GM18502 (cell line): ENCODE data around the gene DYRK3.
"Not testable (repeated sequence)": the region's sequence is repeated elsewhere in the genome, so short reads cannot be mapped to it uniquely, and the experiment has no call there.

Source experiments
- ATAC-seq: cut with Tn5 transposase; IDR thresholded peaks from one replicate; pipeline ENCODE4 v1.9.1; 2021; ENCODE audit warnings: mild to moderate bottlenecking; ENCODE audit not compliant: unreplicated experiment, poor library complexity

The DYRK3 gene

DNA sequence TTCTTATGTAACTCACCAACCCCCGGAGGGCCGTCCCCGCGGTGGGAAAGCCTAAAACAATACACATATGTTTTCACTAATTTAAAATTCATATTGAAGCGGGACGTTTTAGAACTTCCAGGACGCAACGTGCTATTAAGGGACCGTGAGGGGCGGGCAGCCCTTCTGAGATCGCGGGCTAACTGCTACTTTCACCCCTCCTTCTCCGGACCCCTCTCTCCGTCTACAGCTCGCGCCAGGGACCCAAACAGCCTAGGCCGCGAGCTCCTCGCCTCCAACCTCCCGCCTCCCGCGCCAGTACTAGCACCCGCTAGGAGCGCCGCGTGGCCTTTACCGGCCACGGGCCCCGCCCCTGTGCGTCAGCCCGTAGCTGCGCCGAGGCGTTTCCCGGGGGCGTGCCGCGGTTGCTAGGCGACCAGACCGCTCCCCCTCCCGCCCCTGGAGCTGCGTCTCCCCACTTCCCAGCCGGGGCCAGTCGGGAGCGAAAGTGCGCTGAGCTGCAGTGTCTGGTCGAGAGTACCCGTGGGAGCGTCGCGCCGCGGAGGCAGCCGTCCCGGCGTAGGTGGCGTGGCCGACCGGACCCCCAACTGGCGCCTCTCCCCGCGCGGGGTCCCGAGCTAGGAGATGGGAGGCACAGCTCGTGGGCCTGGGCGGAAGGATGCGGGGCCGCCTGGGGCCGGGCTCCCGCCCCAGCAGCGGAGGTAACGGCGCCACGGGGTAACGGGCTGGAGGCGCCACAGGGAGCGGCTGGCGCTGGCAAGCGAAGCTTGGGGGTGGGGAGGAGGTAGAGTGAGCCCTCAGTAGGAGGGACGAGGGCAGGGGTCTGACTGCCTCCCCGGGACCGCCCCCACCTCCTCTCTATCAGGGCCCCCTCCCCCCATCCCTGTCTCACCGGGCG, at the start of gene DYRK3:
Gene DYRK3 (plus strand): TSS at position 457 of the 898 bp plus-strand sequence. CDS start 168 bp downstream, at position 625.
- peak; percentile 92 for ATAC-seq

DNA sequence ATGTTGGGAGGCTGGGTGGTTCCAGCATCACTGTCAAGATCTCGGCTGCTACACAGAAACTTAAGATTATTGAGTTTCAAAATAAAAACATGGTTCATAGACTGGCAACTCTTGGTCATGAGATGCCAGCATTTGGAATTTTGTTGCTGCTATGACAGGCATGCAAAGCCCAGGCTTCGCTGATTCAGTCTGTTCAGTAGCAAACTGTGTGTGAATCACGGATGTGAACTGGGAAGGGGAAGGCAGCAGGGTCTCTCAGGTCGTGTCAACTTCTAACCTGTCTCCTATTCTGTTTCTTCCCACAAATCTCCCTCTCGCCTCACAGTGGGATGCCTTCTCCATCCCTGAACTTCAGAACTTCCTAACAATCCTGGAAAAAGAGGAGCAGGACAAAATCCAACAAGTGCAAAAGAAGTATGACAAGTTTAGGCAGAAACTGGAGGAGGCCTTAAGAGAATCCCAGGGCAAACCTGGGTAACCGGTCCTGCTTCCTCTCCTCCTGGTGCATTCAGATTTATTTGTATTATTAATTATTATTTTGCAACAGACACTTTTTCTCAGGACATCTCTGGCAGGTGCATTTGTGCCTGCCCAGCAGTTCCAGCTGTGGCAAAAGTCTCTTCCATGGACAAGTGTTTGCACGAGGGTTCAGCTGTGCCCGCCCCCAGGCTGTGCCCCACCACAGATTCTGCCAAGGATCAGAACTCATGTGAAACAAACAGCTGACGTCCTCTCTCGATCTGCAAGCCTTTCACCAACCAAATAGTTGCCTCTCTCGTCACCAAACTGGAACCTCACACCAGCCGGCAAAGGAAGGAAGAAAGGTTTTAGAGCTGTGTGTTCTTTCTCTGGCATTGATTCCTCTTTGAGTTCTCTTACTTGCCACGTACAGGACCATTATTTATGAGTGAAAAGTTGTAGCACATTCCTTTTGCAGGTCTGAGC, 48.6 kb upstream of the DYRK3 start:
- no peak for ATAC-seq

DNA sequence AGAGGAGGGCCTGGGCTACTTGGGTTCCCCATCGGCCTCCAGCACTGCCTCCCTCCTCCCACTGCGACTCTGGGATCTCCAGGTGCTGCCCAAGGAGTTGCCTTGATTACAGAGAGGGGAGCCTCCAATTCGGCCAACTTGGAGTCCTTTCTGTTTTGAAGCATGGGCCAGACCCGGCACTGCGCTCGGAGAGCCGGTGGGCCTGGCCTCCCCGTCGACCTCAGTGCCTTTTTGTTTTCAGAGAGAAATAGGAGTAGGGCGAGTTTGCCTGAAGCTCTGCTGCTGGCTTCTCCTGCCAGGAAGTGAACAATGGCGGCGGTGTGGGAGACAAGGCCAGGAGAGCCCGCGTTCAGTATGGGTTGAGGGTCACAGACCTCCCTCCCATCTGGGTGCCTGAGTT, 47.4 kb upstream of the DYRK3 start:
- no peak for ATAC-seq

DNA sequence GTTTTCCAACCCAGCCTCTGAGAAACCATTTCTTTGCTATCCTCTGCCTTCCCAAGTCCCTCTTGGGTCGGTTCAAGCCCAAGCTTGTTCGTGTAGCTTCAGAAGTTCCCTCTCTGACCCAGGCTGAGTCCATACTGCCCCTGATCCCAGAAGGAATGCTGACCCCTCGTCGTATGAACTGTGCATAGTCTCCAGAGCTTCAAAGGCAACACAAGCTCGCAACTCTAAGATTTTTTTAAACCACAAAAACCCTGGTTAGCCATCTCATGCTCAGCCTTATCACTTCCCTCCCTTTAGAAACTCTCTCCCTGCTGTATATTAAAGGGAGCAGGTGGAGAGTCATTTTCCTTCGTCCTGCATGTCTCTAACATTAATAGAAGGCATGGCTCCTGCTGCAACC, 46.8 kb upstream of the DYRK3 start:
- no peak for ATAC-seq

DNA sequence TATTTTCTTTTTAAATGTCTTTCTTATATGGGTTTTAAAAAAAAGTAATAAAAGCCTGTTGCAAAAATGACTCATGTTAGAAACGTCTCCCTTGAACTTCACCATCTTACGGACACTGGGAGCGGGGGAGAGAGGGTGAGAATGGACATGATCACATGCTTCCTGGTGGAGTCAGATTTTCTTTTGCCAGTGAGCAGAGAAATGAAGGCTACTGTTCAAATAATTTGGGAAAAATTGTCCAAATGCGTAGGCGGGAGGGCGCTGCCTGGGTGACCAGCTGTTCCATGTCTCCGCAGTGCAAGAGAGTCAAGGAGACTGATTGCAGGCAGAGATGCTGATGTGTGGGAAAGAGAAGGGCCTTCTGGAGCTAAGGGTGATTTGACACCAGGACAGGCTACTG, 46.1 kb upstream of the DYRK3 start:
- no peak for ATAC-seq

DNA sequence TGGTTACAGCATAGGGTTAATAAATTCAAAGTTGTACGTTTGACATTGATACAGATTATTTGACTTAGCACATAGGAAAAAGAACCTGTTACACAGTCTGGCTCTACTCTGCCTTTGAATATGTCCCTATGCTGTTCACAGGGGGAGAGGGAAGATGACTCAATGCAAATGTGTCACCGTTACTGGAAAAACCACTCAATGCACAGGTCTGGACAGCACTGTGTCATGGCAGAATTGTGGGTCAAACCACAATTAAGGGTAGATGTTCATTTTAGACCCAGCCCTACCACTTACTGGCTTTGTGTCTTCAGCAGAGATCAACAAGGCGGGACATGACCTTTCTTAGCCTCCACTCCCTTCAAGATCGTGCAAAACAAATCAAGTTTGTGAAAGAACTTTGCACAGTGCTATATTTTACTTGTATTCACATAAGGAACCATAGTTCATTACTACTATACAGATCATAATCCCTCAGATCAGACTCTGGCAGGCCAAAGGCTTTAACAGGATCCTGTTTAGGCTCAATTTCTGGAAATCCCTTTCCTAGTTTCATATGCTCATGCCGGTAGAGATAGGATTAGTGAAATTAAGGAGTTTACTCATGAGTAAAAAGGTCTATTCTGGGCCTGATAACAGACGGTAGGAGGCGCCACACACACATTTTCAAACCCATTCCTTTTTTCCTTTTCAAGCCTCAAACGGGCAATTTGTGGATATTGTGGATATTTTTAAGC, 45.1 kb upstream of the DYRK3 start:
- peak; percentile 65 for ATAC-seq

DNA sequence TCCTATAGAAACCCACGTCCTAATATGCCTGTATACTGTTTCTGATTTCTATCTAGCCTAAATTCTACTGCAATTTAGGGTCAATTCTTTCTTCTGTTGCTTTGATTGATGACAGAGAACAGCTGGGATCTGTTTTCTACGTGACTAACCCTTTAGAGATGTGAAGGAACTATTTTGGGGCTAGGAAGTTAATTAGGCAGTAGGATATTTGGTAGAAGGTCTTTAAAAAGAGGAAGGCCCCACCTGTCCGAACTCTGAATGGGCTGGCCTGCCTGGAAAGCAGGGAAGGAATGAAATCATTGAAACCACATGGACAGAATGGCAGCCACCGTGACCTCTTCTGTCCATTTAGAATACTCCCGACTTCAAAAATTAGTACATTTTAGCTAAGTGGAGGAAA, 44.1 kb upstream of the DYRK3 start:
- no peak for ATAC-seq

DNA sequence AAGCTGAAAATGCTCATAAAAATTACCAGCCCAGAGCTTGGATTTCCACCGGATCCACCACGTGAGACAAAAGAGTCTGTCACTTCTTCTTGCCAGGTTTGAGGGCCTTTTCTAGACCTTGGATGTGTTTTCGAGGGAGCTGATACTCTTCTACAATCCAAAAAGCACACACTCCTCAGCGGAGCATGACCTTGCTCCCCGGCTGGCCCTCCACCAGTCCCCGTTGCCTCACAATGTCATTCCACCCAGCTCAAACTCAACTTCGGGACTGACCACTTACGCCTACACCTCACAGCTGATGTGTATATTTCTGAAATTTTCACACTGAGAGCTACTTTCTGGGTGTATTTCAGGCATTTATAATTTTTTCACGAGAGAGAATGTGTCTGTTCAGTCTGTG, 43.6 kb upstream of the DYRK3 start:
- ATAC-seq = no peak

DNA sequence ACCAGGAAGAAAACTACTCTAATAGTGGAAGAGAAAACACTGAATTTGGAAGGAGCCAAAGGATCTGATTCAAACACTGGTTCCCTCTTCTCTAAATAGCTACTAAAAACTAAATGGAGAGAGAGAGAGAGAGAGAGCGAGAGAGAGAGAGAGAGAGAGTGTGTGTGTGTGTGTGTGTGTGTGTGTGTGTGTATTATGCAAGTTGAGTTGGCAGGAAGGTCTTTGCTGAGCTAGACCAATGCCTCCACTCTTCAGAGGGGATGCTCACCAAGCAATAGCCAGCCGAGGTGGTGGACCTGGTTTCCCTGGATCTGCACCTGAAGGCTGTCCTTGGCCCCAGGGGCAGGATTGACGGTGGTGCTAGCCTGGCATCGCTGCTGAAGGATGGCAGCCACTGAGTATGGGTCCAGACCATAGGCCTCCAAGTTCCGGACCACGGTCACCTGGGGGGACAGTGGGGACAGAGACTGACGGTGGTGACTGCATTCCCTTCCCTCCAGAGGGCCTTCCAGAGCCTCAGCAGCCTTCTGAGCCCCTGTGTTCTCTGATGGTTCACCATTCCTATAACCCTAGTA, 41.9 kb upstream of the DYRK3 start:
- ATAC-seq = no peak

DNA sequence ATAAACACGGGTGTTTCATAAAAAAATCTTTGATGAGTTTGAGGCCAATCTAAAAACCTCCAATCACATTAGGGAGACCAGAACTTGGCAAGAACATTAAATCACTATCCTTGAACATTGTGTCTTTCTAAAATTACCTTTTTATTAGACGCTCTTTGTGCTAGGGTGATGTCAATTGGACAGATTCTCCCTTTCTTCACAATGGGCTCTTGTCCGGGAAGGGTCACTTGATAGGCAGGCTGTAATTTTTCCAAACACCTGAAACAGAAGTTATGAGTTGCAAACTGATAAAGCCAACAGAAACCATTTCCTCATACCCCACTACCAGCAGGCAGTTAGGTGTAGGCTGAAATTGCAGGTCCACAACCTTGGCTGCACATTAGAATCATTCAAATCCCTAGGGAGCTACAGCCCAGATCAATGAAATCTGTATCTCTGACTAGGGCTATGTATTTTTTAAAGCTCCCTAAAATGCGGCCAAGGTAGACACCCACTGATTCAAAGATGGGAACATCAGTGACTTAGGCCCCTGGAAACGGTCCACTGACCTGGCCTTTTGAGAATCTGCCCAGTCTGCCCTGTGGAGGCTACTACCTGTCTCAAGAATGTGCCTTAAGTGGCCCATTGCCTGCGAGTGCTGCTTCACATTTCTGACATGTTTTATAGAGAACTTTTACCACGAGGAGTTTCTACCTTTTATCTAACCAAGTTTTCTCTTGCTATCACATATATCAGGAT, 39.6 kb upstream of the DYRK3 start:
- no peak for ATAC-seq

DNA sequence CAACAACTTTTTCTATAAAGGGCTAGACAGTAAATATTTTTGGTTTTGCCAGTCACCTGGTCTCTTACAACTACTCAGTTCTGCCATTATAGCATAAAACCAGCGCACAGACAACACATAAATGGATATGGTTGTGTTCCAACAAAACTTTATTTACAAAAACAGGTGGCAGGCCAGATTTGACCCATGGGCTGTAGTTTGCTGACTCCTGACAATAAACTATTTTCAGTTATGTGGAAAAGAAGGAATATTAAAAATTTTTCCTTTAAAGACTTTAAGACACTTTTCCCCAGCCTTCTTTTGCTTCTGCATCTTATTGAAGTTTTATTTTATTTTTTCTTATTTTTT, 39.0 kb upstream of the DYRK3 start:
- ATAC-seq = no peak

DNA sequence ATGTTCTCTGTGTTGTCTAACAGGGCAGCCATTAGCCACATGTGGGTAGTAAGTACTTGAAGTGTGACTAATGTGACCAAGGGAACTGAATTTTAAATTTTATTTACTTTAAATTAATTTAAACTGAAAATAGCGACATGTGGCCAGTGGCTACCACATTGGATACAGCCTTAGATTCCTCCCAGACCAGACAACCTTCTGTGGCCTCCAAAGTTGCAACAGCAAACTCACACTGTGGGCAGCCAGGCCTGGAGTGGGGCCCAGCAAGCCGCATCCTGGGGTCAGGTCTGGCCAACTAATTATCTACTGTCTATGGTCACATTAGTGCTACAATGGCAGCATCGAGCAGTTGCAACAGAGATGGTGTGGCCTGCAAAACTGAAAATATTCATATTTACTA, 34.8 kb upstream of the DYRK3 start:
- no peak for ATAC-seq

DNA sequence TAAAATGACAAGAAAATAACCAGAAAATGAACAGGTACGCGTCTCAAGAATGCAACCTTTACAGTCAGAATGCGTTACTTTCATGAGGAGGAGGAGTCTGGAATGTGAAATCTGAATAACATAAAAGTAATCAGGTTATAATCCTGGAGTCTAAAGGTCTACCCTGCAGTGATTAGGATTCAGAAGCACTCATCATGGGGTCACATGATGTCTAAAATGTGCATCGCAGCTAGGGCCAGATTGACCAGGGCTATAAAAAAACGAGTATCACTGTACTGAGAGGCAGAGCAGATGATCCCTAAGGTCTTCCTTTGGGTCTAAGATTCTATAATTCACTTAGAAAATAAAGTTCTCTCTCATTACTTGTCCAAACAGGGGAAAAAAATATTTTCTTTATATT, 30.5 kb upstream of the DYRK3 start:
- no peak for ATAC-seq

DNA sequence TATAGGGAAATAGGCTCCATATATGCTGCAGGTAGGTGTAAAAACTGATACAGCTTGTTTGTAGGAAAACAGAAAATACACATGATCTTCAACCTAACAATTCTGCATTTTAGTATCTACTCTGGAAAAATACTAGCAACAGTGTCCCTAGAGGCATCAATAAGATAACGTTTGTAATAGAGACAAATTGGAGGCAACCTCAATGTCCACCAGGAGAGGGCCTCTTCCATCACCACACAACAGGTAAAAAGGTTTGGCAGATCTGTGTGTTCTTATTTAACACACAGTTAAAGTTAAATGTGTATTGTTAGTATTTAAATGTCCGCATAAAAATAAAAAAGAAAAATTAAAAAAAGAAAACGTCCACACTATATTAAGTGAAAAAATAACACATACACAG, 28.5 kb upstream of the DYRK3 start:
- ATAC-seq = no peak

DNA sequence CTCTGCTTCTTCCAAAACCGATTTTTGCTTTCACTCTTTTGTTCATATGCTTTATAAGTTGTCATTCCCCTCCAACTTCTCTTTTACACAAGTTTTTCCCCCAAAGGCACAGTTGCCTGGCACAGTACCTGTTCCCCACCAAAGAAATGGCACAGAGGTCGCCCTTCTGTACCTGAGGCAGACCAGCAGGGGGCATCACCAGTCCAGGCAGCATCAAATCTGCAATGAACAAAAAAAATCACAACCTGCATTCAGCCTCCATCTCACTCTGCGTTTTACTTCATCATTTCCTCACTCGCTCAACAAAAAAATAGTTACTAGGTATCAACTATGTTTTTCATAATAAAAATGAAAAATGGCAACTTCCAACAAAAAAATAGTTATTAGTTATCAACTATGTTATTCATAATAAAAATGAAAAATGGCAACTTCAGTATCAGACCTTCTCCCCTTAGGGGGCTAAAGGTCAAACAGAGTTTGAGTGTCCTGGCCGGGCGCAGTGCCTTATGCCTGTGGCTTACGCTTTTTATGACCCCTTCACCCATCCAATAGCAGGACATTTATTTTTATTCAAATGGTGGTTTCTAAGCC, 27.1 kb upstream of the DYRK3 start:
- ATAC-seq = no peak

DNA sequence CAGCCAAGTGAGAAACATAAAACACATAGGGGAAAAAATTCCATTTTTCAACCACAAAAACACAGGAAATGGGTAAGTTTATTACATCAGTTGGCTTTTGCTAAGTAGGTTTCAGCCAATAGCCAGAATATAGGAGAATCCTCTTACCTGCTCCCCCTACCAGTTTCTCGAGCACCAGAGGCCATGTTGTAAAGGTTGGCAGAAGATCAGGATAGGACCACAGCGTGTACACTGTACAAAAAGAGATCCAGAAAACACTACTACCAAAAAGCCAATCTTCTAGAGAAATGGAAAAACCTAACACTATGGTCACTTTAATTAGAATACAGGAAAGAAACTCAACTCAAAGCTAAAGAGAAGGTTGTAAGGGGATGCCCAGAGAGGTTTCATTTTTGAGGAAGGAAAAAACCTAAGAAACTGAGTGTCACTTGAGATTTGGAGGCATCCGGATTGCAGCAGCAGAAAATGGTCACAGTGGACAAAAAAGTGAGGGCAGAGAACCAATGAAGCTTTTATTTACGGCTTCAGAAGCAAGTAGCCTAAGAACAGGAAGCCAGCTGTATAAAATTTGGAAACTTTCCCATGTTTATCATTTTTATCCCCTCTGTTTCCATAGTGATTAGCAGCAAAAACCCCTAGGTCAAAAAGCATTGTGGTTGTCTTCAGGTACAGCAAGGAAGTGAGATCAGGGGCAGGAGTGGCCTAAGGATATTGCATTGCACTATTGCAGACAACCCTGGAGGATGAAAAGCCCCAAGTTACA, 25.9 kb upstream of the DYRK3 start:
- no peak for ATAC-seq

DNA sequence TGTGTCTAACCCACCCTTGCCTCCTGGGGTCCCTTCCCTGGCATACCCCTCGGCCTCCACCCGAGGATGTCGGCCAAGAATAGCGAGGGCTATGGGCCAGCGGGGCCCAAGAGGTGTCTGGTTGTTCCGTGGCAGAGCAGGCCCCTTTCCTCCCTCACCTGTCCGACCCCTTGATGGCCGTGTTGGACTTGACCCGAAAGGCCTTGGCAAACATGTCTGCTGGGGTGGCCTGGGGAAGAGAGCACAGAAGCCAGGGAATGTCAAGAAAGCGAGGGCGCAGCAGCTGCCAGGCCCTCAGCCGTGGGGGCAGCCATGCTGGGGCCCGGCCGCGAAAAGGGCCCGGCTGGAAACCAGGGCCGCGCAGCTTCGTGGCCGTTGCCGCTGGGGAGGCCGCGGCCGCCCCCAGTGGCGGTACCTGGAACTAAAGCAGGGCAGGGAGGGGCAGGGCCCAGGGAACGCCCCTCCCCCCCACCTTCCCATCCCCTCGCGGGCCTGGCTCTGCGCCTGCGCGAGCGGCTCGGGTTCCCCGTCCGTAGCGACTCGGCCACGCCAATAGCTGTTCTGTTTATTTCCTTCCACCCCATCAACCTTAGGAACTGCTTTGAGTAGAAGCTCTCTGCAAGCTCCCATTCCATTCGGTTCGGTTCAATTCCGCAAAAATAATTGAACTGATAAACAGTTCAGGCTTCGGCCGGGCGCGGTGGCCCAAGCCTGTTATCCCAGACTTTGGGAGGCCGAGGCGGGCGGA, 23.0 kb upstream of the DYRK3 start, which contains the start of gene EIF2D:
Gene EIF2D (minus strand): TSS at position 337 of the 748 bp plus-strand sequence. CDS start 123 bp downstream, at position 214.
- peak; percentile 88 for ATAC-seq

DNA sequence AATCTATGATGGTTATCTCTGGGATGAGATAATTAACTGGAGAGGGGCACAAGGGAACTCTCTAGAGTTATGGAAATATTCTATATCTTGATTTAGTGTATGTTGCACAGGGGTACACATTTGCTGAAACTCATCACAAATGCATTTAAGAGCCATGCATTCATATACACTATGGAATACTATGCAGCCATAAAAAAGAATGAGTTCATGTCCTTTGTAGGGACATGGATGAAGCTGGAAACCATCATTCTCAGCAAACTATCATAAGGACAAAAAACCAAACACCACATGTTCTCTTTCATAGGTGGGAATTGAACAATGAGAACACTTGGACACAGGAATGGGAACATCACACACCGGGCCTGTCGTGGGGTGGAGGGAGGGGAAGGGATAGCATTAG, 8.9 kb upstream of the DYRK3 start:
- ATAC-seq = not testable (repeated sequence)
